ENCODE results near the gene SPTLC3. TPM values are rescaled to one million over a fixed set of nuclear protein-coding genes. Genes with fewer than 3 reads are reported as not detected.

Gene SPTLC3
- polyA plus RNA-seq, 6 donors from 2014 or later: not detected

- H3K9me3 Mint-ChIP-seq: peaks cover 0 to 1% (median 0%) of the 10 kb centered on the region in 7 donors
- H3K27ac Mint-ChIP-seq: no peak overlapping the region
- ATAC-seq (ENCODE audit: low read depth in 2 of 2) (no peak), DNase-seq (no peak)
- H3K27me3 Mint-ChIP-seq: peaks cover 0 to 4% (median 0%) of the 10 kb centered on the region in 3 donors
- H3K4me1 Mint-ChIP-seq: no peaks in the 10 kb centered on the region
- H3K4me3 Mint-ChIP-seq: no peak overlapping the region
- no peaks in the 10 kb centered on the region for H3K36me3 Mint-ChIP-seq
Observed at GRCh38 chr20:12999201-12999600, 9.6 kb upstream of the SPTLC3 start.

- no peaks in the 10 kb centered on the region for H3K9me3 Mint-ChIP-seq
- DNase-seq: no peak
- H3K27me3 Mint-ChIP-seq: peaks cover 0 to 8% (median 0%) of the 10 kb centered on the region in 3 donors
- H3K36me3 Mint-ChIP-seq: no peaks in the 10 kb centered on the region
- H3K4me1 Mint-ChIP-seq: no peaks in the 10 kb centered on the region
- H3K4me3 Mint-ChIP-seq: no peak overlapping the region
- no peak overlapping the region for H3K27ac Mint-ChIP-seq
- no peak for ATAC-seq (ENCODE audit: low read depth in 2 of 2)
Observed at GRCh38 chr20:13002251-13002650, 6.5 kb upstream of the SPTLC3 start.

GRCh38 chr20:13006825-13007224, 1.9 kb upstream of the SPTLC3 start:
- Mint-ChIP-seq H3K36me3 (no peaks in the 10 kb centered on the region), H3K27me3 (peaks cover 0 to 15% (median 0%) of the 10 kb centered on the region in 3 donors), H3K27ac (no peak overlapping the region), H3K4me1 (peaks cover 16 to 22% (median 22%) of the 10 kb centered on the region in 3 donors), H3K9me3 (no peaks in the 10 kb centered on the region), H3K4me3 (no peak overlapping the region)
- ATAC-seq (ENCODE audit: low read depth in 2 of 2) (no peak), DNase-seq (no peak)

- H3K4me3 Mint-ChIP-seq: no peak overlapping the region
- ATAC-seq (ENCODE audit: low read depth in 2 of 2): no peak
- H3K9me3 Mint-ChIP-seq: no peaks in the 10 kb centered on the region
- peaks cover 0 to 15% (median 0%) of the 10 kb centered on the region in 3 donors for H3K27me3 Mint-ChIP-seq
- no peak for DNase-seq
- peaks cover 16 to 22% (median 22%) of the 10 kb centered on the region in 3 donors for H3K4me1 Mint-ChIP-seq
- peak overlapping the region in 1 of 6 donors; percentile 45 for H3K27ac Mint-ChIP-seq
- no peaks in the 10 kb centered on the region for H3K36me3 Mint-ChIP-seq
Observed at GRCh38 chr20:13007596-13007995, 1.2 kb upstream of the SPTLC3 start.

GRCh38 chr20:13009682-13010406, 1.1 kb downstream of the SPTLC3 start:
- H3K4me1 Mint-ChIP-seq: peaks cover 16 to 22% (median 22%) of the 10 kb centered on the region in 3 donors
- peak; percentile 88 to 93 for ATAC-seq (ENCODE audit: low read depth in 2 of 2)
- peak overlapping the region in 2 of 6 donors; percentile 45 to 78 for H3K27ac Mint-ChIP-seq
- peak overlapping the region in 6 of 8 donors; percentile 28 to 43 (median 32) for H3K4me3 Mint-ChIP-seq
- DNase-seq: peak; percentile 53
- H3K27me3 Mint-ChIP-seq: peaks cover 0 to 15% (median 10%) of the 10 kb centered on the region in 3 donors
- H3K36me3 Mint-ChIP-seq: no peaks in the 10 kb centered on the region
- H3K9me3 Mint-ChIP-seq: no peaks in the 10 kb centered on the region

- ATAC-seq (ENCODE audit: low read depth in 2 of 2): no peak
- Mint-ChIP-seq H3K9me3 (no peaks in the 10 kb centered on the region), H3K27me3 (peaks cover 0 to 10% (median 7%) of the 10 kb centered on the region in 3 donors), H3K4me3 (no peak overlapping the region), H3K36me3 (no peaks in the 10 kb centered on the region), H3K4me1 (peaks cover 16 to 22% (median 22%) of the 10 kb centered on the region in 3 donors), H3K27ac (no peak overlapping the region)
- DNase-seq: no peak
Observed at GRCh38 chr20:13012886-13013285, 4.1 kb downstream of the SPTLC3 start.

GRCh38 chr20:13013411-13013810, 4.6 kb downstream of the SPTLC3 start:
- H3K27ac Mint-ChIP-seq: no peak overlapping the region
- H3K9me3 Mint-ChIP-seq: no peaks in the 10 kb centered on the region
- H3K27me3 Mint-ChIP-seq: peaks cover 0 to 10% (median 4%) of the 10 kb centered on the region in 3 donors
- H3K36me3 Mint-ChIP-seq: no peaks in the 10 kb centered on the region
- no peak for ATAC-seq (ENCODE audit: low read depth in 2 of 2)
- no peak for DNase-seq
- peaks cover 16 to 21% (median 21%) of the 10 kb centered on the region in 3 donors for H3K4me1 Mint-ChIP-seq
- no peak overlapping the region for H3K4me3 Mint-ChIP-seq

- H3K27ac Mint-ChIP-seq: no peak overlapping the region
- no peaks in the 10 kb centered on the region for H3K4me1 Mint-ChIP-seq
- ATAC-seq (ENCODE audit: low read depth in 2 of 2) (no peak), DNase-seq (no peak)
- H3K4me3 Mint-ChIP-seq: no peak overlapping the region
- peaks cover 4 to 6% of the 10 kb centered on the region in 2 donors for H3K36me3 Mint-ChIP-seq
- H3K9me3 Mint-ChIP-seq: peaks cover 7 to 18% (median 10%) of the 10 kb centered on the region in 7 donors
- H3K27me3 Mint-ChIP-seq: peaks cover 0 to 10% (median 0%) of the 10 kb centered on the region in 3 donors
Observed at GRCh38 chr20:13017235-13017634, 8.5 kb downstream of the SPTLC3 start.

GRCh38 chr20:13017883-13018535, 9.2 kb downstream of the SPTLC3 start:
- Mint-ChIP-seq H3K36me3 (peaks cover 4 to 12% of the 10 kb centered on the region in 2 donors), H3K4me3 (no peak overlapping the region)
- no peak for ATAC-seq (ENCODE audit: low read depth in 2 of 2)

GRCh38 chr20:13021205-13021970, 12.6 kb downstream of the SPTLC3 start:
- no peak overlapping the region for H3K27ac Mint-ChIP-seq
- ATAC-seq (ENCODE audit: low read depth in 2 of 2): no peak
- DNase-seq: no peak
- no peak overlapping the region for H3K4me3 Mint-ChIP-seq
- peaks cover 4 to 15% of the 10 kb centered on the region in 2 donors for H3K36me3 Mint-ChIP-seq
- H3K9me3 Mint-ChIP-seq: peaks cover 9 to 27% (median 17%) of the 10 kb centered on the region in 7 donors
- no peaks in the 10 kb centered on the region for H3K4me1 Mint-ChIP-seq
- no peaks in the 10 kb centered on the region for H3K27me3 Mint-ChIP-seq

More at GRCh38 chr20:13017883-13018535, 9.2 kb downstream of the SPTLC3 start:
- Mint-ChIP-seq H3K27me3 (peaks cover 0 to 10% (median 0%) of the 10 kb centered on the region in 3 donors), H3K4me1 (no peaks in the 10 kb centered on the region), H3K9me3 (peaks cover 9 to 26% (median 13%) of the 10 kb centered on the region in 7 donors), H3K27ac (no peak overlapping the region)
- DNase-seq: no peak

GRCh38 chr20:13022401-13023155, 13.8 kb downstream of the SPTLC3 start:
- H3K36me3 Mint-ChIP-seq: peaks cover 4 to 15% of the 10 kb centered on the region in 2 donors
- H3K9me3 Mint-ChIP-seq: peaks cover 9 to 27% (median 17%) of the 10 kb centered on the region in 7 donors
- no peak overlapping the region for H3K4me3 Mint-ChIP-seq

GRCh38 chr20:13024596-13024995, 15.8 kb downstream of the SPTLC3 start:
- no peak for DNase-seq
- H3K36me3 Mint-ChIP-seq: peaks cover 4 to 15% of the 10 kb centered on the region in 2 donors
- no peak overlapping the region for H3K4me3 Mint-ChIP-seq
- H3K4me1 Mint-ChIP-seq: no peaks in the 10 kb centered on the region
- H3K27ac Mint-ChIP-seq: no peak overlapping the region
- peaks cover 9 to 27% (median 17%) of the 10 kb centered on the region in 7 donors for H3K9me3 Mint-ChIP-seq
- no peak for ATAC-seq (ENCODE audit: low read depth in 2 of 2)
- no peaks in the 10 kb centered on the region for H3K27me3 Mint-ChIP-seq

More at GRCh38 chr20:13022401-13023155, 13.8 kb downstream of the SPTLC3 start:
- H3K4me1 Mint-ChIP-seq: no peaks in the 10 kb centered on the region
- H3K27me3 Mint-ChIP-seq: no peaks in the 10 kb centered on the region
- no peak for DNase-seq
- peak overlapping the region in 1 of 6 donors; percentile 84 for H3K27ac Mint-ChIP-seq
- no peak for ATAC-seq (ENCODE audit: low read depth in 2 of 2)
